Prostate gland (tissue), 2 donors: Measurements from ENCODE around the gene ZRANB2.

Experiments used
- CTCF ChIP-seq, 4 experiments: fragments of 200-600 bp in 2 of 4; fragments of 450-650 bp in 2 of 4; sonication (generic) in 2 of 4; IDR thresholded peaks; 1 replicate in 3 of 4; 2 replicates in 1 of 4; pipeline ENCODE4 v1.5.1; 2016 to 2019; ENCODE audit warnings: antibody characterized with exemption in 4 of 4, mild to moderate bottlenecking in 2 of 4, moderate library complexity in 2 of 4
- POLR2A ChIP-seq: fragments of 450-650 bp; IDR thresholded peaks from one replicate; pipeline ENCODE4 v1.6.1; 2016; ENCODE audit warnings: antibody characterized with exemption, mild to moderate bottlenecking
- POLR2AphosphoS5 ChIP-seq: sonication (generic); formaldehyde crosslinking; IDR thresholded peaks from one replicate; pipeline ENCODE4 v1.6.1; 2017; ENCODE audit warnings: antibody characterized with exemption

GRCh38 chr1:71116729-71117128 is 35.9 kb upstream of the ZRANB2 start:
- no peak for TF ChIP-seq CTCF (IDR thresholded peaks at IDR 0.05)
- TF ChIP-seq POLR2A: no peak
- no peak for TF ChIP-seq POLR2AphosphoS5
